Esophagus squamous epithelium (tissue), 4 donors: ENCODE measurements around the gene THAP2.

Experiments used
- POLR2A ChIP-seq, 4 donors: fragments of 450-650 bp; IDR thresholded peaks; one replicate each; pipeline ENCODE4 v1.6.1; 2017; ENCODE audit warnings: antibody characterized with exemption in 4 of 4, mild to moderate bottlenecking in 4 of 4, moderate library complexity in 3 of 4
- TF ChIP-seq, protein P1 (sequence below), 6 experiments: fragments of 450-650 bp in 4 of 6; fragments of 200-600 bp in 2 of 6; sonication (generic) in 2 of 6; IDR thresholded peaks; one replicate each; pipeline ENCODE4 v1.5.1; 2016 to 2019; ENCODE audit warnings: antibody characterized with exemption in 6 of 6, mild to moderate bottlenecking in 4 of 6, moderate library complexity in 4 of 6

- TF ChIP-seq, protein P1, sequence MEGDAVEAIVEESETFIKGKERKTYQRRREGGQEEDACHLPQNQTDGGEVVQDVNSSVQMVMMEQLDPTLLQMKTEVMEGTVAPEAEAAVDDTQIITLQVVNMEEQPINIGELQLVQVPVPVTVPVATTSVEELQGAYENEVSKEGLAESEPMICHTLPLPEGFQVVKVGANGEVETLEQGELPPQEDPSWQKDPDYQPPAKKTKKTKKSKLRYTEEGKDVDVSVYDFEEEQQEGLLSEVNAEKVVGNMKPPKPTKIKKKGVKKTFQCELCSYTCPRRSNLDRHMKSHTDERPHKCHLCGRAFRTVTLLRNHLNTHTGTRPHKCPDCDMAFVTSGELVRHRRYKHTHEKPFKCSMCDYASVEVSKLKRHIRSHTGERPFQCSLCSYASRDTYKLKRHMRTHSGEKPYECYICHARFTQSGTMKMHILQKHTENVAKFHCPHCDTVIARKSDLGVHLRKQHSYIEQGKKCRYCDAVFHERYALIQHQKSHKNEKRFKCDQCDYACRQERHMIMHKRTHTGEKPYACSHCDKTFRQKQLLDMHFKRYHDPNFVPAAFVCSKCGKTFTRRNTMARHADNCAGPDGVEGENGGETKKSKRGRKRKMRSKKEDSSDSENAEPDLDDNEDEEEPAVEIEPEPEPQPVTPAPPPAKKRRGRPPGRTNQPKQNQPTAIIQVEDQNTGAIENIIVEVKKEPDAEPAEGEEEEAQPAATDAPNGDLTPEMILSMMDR (IDR thresholded peaks at IDR 0.05): no peak
- TF ChIP-seq POLR2A (IDR thresholded peaks at IDR 0.05): no peak
These were observed 62.4 kb downstream of the THAP2 start for GRCh38 chr12:71726548-71726947.
